ENCODE measurements around the gene CCDC167.

- TF ChIP-seq YY1 (IDR thresholded peaks at IDR 0.05; ENCODE audit: insufficient read depth, insufficient read length) (no peak), ZNF274 (IDR thresholded peaks at IDR 0.05; ENCODE audit: low read depth, low read length) (no peak)
Measured at GRCh38 chr6:37449984-37450383, 49.7 kb downstream of the CCDC167 start.

All from NT2/D1 (cell line).